Prostate gland (tissue), 2 donors: ENCODE data around the gene GPATCH2L.

ENCODE experiments used
- CTCF ChIP-seq, 4 experiments: fragments of 200-600 bp in 2 of 4; fragments of 450-650 bp in 2 of 4; sonication (generic) in 2 of 4; IDR thresholded peaks; 1 replicate in 3 of 4; 2 replicates in 1 of 4; pipeline ENCODE4 v1.5.1; 2016 to 2019; ENCODE audit warnings: antibody characterized with exemption in 4 of 4, mild to moderate bottlenecking in 2 of 4, moderate library complexity in 2 of 4
- POLR2A ChIP-seq: fragments of 450-650 bp; IDR thresholded peaks from one replicate; pipeline ENCODE4 v1.6.1; 2016; ENCODE audit warnings: antibody characterized with exemption, mild to moderate bottlenecking
- POLR2AphosphoS5 ChIP-seq: sonication (generic); formaldehyde crosslinking; IDR thresholded peaks from one replicate; pipeline ENCODE4 v1.6.1; 2017; ENCODE audit warnings: antibody characterized with exemption

- TF ChIP-seq CTCF (IDR thresholded peaks at IDR 0.05) (no peak), POLR2A (no peak), POLR2AphosphoS5 (no peak)
Observed at GRCh38 chr14:76169776-76170175, 18.1 kb downstream of the GPATCH2L start.
